B cell (primary cell): ENCODE results near the gene TUSC1. TPM values are rescaled to one million over a fixed set of nuclear protein-coding genes. Genes with fewer than 3 reads are reported as not detected.

Experiments
- ATAC-seq: fragments of 200-7000 bp; cut with Tn5 transposase; one replicate; pipeline ENCODE4 v1.10.0; 2021; ENCODE audit warnings: low read depth, mild to moderate bottlenecking, moderate number of reproducible peaks, moderate library complexity
- CTCF ChIA-PET: fragments of 350-600 bp; sonication (Branson Sonifier 250); formaldehyde crosslinking; loops from one replicate; lab custom pipeline; 2021; ENCODE audit warnings: antibody characterized with exemption, inconsistent platforms; lab: Charles Lee
- POLR2A ChIA-PET: fragments of 350-600 bp; sonication (Branson Sonifier 250); formaldehyde crosslinking; loops from one replicate; lab custom pipeline; 2021; ENCODE audit warnings: antibody characterized with exemption; lab: Charles Lee
- DNase-seq: peaks from one replicate; pipeline ENCODE4 v3.0.0; 2013
- H2AFZ ChIP-seq: 2 replicates; pipeline ENCODE4 v1.6.1; 2012; ENCODE audit warnings: mild to moderate bottlenecking, low read depth, low read length; ENCODE audit not compliant: insufficient read depth, poor library complexity, severe bottlenecking
- H3K27ac ChIP-seq, 2 donors: 1 replicate in 1 of 2; 2 replicates in 1 of 2; pipeline ENCODE4 v1.5.1; 2012 to 2013; ENCODE audit warnings: low read length in 2 of 2, mild to moderate bottlenecking in 2 of 2, moderate library complexity in 1 of 2
- H3K27me3 ChIP-seq, 4 experiments: fragments of 200-600 bp in 1 of 4; sonication (generic) in 1 of 4; replicated peaks in 1 of 4; 1 replicate in 2 of 4; 2 replicates in 2 of 4; pipeline versions ENCODE4 v1.6.1 to v1.7.0; 2013 to 2016; ENCODE audit warnings: low read length in 3 of 4, mild to moderate bottlenecking in 2 of 4, mixed read lengths in 1 of 4, moderate library complexity in 1 of 4; ENCODE audit not compliant: insufficient read depth in 4 of 4, control insufficient read depth in 3 of 4; ENCODE audit errors: control extremely low read depth in 1 of 4
- H3K36me3 ChIP-seq, 2 experiments: replicated peaks in 1 of 2; 1 replicate in 1 of 2; 2 replicates in 1 of 2; pipeline versions ENCODE4 v1.6.1 to v1.7.1; 2013; ENCODE audit warnings: low read length in 1 of 2; ENCODE audit not compliant: insufficient read depth in 2 of 2, control insufficient read depth in 1 of 2; ENCODE audit errors: control extremely low read depth in 1 of 2, extremely low read depth in 1 of 2
- H3K4me1 ChIP-seq, 2 donors: fragments of 200-600 bp in 1 of 2; sonication (generic) in 1 of 2; 1 replicate in 1 of 2; 2 replicates in 1 of 2; pipeline versions ENCODE4 v1.5.1 to v1.6.1; 2013 to 2017; ENCODE audit warnings: low read length in 2 of 2; ENCODE audit not compliant: control insufficient read depth in 2 of 2, insufficient read depth in 2 of 2
- H3K4me2 ChIP-seq: replicated peaks from 2 replicates; pipeline ENCODE3; 2012; ENCODE audit warnings: mild to moderate bottlenecking, low read depth, low read length; ENCODE audit not compliant: poor library complexity, severe bottlenecking
- H3K4me3 ChIP-seq, 5 experiments: fragments of 200-600 bp in 1 of 5; sonication (generic) in 1 of 5; 1 replicate in 3 of 5; 2 replicates in 2 of 5; pipeline versions ENCODE4 v1.5.1 to v1.7.0; 2011 to 2016; ENCODE audit warnings: low read length in 4 of 5, mild to moderate bottlenecking in 4 of 5, low read depth in 2 of 5, control low read depth in 1 of 5, moderate library complexity in 1 of 5; ENCODE audit not compliant: insufficient read depth in 1 of 5; ENCODE audit errors: control extremely low read depth in 1 of 5, extremely low read depth in 1 of 5
- H3K79me2 ChIP-seq: fragments of 200-600 bp; sonication (generic); one replicate; pipeline ENCODE4 v1.6.0; 2016; ENCODE audit warnings: low read length; ENCODE audit not compliant: control insufficient read depth, insufficient read depth
- H3K9ac ChIP-seq: fragments of 200-600 bp; sonication (generic); 2 replicates; pipeline ENCODE4 v1.6.1; 2017; ENCODE audit warnings: mild to moderate bottlenecking, low read length, moderate library complexity
- H3K9me3 ChIP-seq, 3 donors: one replicate each; pipeline versions ENCODE4 v1.6.1 to v1.7.1; 2013; ENCODE audit warnings: low read length in 2 of 3; ENCODE audit not compliant: control insufficient read depth in 2 of 3, insufficient read depth in 1 of 3; ENCODE audit errors: control extremely low read depth in 1 of 3
- H4K20me1 ChIP-seq: 2 replicates; pipeline ENCODE4 v1.6.0; 2012; ENCODE audit warnings: mild to moderate bottlenecking, low read length; ENCODE audit not compliant: insufficient read depth, control insufficient read depth, poor library complexity, severe bottlenecking
- H3K27ac Mint-ChIP-seq: one replicate; pipeline ENCODE4 v1.8.0; 2021; ENCODE audit warnings: mixed read lengths
- H3K27me3 Mint-ChIP-seq: one replicate; pipeline ENCODE4 v1.8.0; 2021; ENCODE audit warnings: mixed read lengths
- H3K4me1 Mint-ChIP-seq: one replicate; pipeline ENCODE4 v1.8.0; 2021; ENCODE audit warnings: mixed read lengths
- H3K4me3 Mint-ChIP-seq: one replicate; pipeline ENCODE4 v1.8.0; 2021; ENCODE audit warnings: mixed read lengths
- H3K9me3 Mint-ChIP-seq: one replicate; pipeline ENCODE4 v1.8.0; 2022; ENCODE audit warnings: mixed read lengths; ENCODE audit not compliant: insufficient read depth
- CTCF ChIP-seq: fragments of 200-600 bp; IDR thresholded peaks from one replicate; pipeline ENCODE4 v1.8.0; 2022; ENCODE audit warnings: antibody characterized with exemption, mild to moderate bottlenecking
- EZH2 ChIP-seq: IDR thresholded peaks from 2 replicates; pipeline ENCODE4 v1.6.1; 2012; ENCODE audit warnings: borderline replicate concordance, low read depth, mild to moderate bottlenecking, moderate library complexity, low read length; ENCODE audit not compliant: insufficient read depth, poor library complexity, severe bottlenecking
- WGBS: methylation state at CpG from one replicate; pipeline ENCODE4 v1.1.5; 2013; ENCODE audit warnings: missing lambda C conversion rate; ENCODE audit not compliant: insufficient coverage; 5-methylcytosine and 5-hydroxymethylcytosine counted together
- intact Hi-C: fragments of 100-400 bp; cut with micrococcal nuclease; formaldehyde crosslinking; loops from one replicate; pipeline ENCODE4 v1.10.0; 2022
- polyA plus RNA-seq: library from polyadenylated mRNA; depleted of rRNA; stranded (reverse); fragments of >200 nt; gene quantifications from 2 replicates; pipeline ENCODE4 v1.2.3, GENCODE V29; 2012
- total RNA-seq, 2 donors: library from RNA; stranded (reverse); fragments of 120-200 nt in 1 of 2; gene quantifications; 1 replicate in 1 of 2; 2 replicates in 1 of 2; pipeline versions ENCODE4 v1.2.3 to v1.2.4, GENCODE V29; 2013 to 2022

TUSC1 gene
- total and polyA plus RNA-seq, 2 donors (not counting 1 experiment from before 2014, with no cell fraction given), result 0.34 to 0.82 TPM

GRCh38 chr9:25654417-25654816, 23.8 kb downstream of the TUSC1 start:
- Histone ChIP-seq H3K4me1 (no peaks in the 10 kb centered on the region), H4K20me1 (no peaks in the 10 kb centered on the region), H3K27ac (no peak overlapping the region), H3K4me2 (no peak overlapping the region), H3K27me3 (no peaks in the 10 kb centered on the region), H3K79me2 (no peaks in the 10 kb centered on the region), H3K9me3 (no peaks in the 10 kb centered on the region), H3K4me3 (no peak overlapping the region), H3K9ac (no peak overlapping the region), H2AFZ (no peak overlapping the region), H3K36me3 (no peaks in the 10 kb centered on the region)
- Mint-ChIP-seq H3K4me1 (no peaks in the 10 kb centered on the region), H3K27me3 (no peaks in the 10 kb centered on the region), H3K9me3 (no peaks in the 10 kb centered on the region), H3K27ac (no peak overlapping the region), H3K4me3 (no peak overlapping the region)
- TF ChIP-seq CTCF (no peak), EZH2 (no peak)
- intact Hi-C loops, result no loop called here
- ChIA-PET POLR2A (no interaction called here), CTCF (no interaction called here)
- 92% methylated on average over 2 of the region's 2 CpGs for WGBS
- ATAC-seq (no peak), DNase-seq (no peak)

- no peaks in the 10 kb centered on the region for H4K20me1 ChIP-seq
- H3K27me3 ChIP-seq, result no peaks in the 10 kb centered on the region
- Mint-ChIP-seq H3K4me3 (no peak overlapping the region), H3K27ac (no peak overlapping the region), H3K4me1 (no peaks in the 10 kb centered on the region), H3K27me3 (no peaks in the 10 kb centered on the region), H3K9me3 (no peaks in the 10 kb centered on the region)
- H3K79me2 ChIP-seq, result no peaks in the 10 kb centered on the region
- TF ChIP-seq CTCF, result no peak
- TF ChIP-seq EZH2, result no peak
- no peak overlapping the region for H3K4me2 ChIP-seq
- H3K4me3 ChIP-seq, result no peak overlapping the region
- no peaks in the 10 kb centered on the region for H3K4me1 ChIP-seq
- WGBS, result 9% methylated on average over 1 of the region's 3 CpGs
- ATAC-seq, result no peak
- ChIA-PET CTCF (no interaction called here), POLR2A (no interaction called here)
- no peak overlapping the region for H3K9ac ChIP-seq
- no peaks in the 10 kb centered on the region for H3K9me3 ChIP-seq
- no peak for DNase-seq
- no peaks in the 10 kb centered on the region for H3K36me3 ChIP-seq
- H2AFZ ChIP-seq, result no peak overlapping the region
- no peak overlapping the region for H3K27ac ChIP-seq
- intact Hi-C loops, result no loop called here
Measured at GRCh38 chr9:25648116-25648515, 30.1 kb downstream of the TUSC1 start.
